SU-DHL-6 (cell line): ENCODE results near the gene MYADM.

Experiments used
- H2AFZ ChIP-seq: fragments of 200-600 bp; sonication (generic); 2 replicates; pipeline ENCODE4 v1.6.1; 2014; ENCODE audit warnings: low read depth, mild to moderate bottlenecking, moderate library complexity, mixed read lengths, antibody characterized with exemption, low read length; ENCODE audit not compliant: severe bottlenecking
- H3F3A ChIP-seq: fragments of 200-600 bp; shearing (Covaris generic); 2 replicates; pipeline ENCODE4 v1.6.0; 2016; ENCODE audit warnings: antibody characterized with exemption, mild to moderate bottlenecking; ENCODE audit not compliant: insufficient read depth
- H3K27ac ChIP-seq: fragments of 200-600 bp; sonication (generic); 2 replicates; pipeline ENCODE4 v1.5.1; 2016; ENCODE audit warnings: low read depth, mild to moderate bottlenecking, low read length, moderate library complexity, mixed read lengths
- H3K27me3 ChIP-seq: fragments of 200-600 bp; sonication (generic), shearing (Covaris generic); 2 replicates; pipeline ENCODE4 v1.6.0; 2014; ENCODE audit warnings: mild to moderate bottlenecking, low read length
- H3K36me3 ChIP-seq: fragments of 200-600 bp; sonication (generic); 2 replicates; pipeline ENCODE4 v1.6.1; 2014; ENCODE audit warnings: mild to moderate bottlenecking, low read length, mixed read lengths
- H3K4me2 ChIP-seq: fragments of 300-600, 200-600 bp; shearing (Covaris generic), sonication (generic); 2 replicates; pipeline ENCODE4 v1.6.0; 2014; ENCODE audit warnings: low read length, low read depth, mild to moderate bottlenecking; ENCODE audit not compliant: poor library complexity, severe bottlenecking
- H3K4me3 ChIP-seq: fragments of 200-600 bp; sonication (generic); 2 replicates; pipeline ENCODE4 v1.5.1; 2014; ENCODE audit warnings: antibody characterized with exemption, low read length, mild to moderate bottlenecking, mixed read lengths; ENCODE audit not compliant: insufficient read depth, poor library complexity, severe bottlenecking
- H3K79me2 ChIP-seq: fragments of 200-600 bp; sonication (generic); 2 replicates; pipeline ENCODE4 v1.6.1; 2014; ENCODE audit warnings: mild to moderate bottlenecking, low read length, moderate library complexity; ENCODE audit not compliant: insufficient read depth
- H3K9ac ChIP-seq: fragments of 200-600 bp; sonication (generic); 2 replicates; pipeline ENCODE4 v1.7.0; 2014; ENCODE audit warnings: mild to moderate bottlenecking, low read length
- H3K9me2 ChIP-seq: fragments of 200-600 bp; sonication (generic); replicated peaks from 2 replicates; pipeline ENCODE4 v1.6.1; 2014; ENCODE audit warnings: low read length; ENCODE audit not compliant: insufficient read depth
- H3K9me3 ChIP-seq: fragments of 200-600 bp; sonication (generic); 2 replicates; pipeline ENCODE4 v1.6.1; 2014; ENCODE audit warnings: low read length, mixed read lengths; ENCODE audit not compliant: insufficient read depth
- H4K20me1 ChIP-seq: fragments of 200-600 bp; sonication (generic); 2 replicates; pipeline ENCODE4 v1.6.1; 2014; ENCODE audit warnings: low read depth, mild to moderate bottlenecking, antibody characterized with exemption, low read length, moderate library complexity, mixed read lengths
- EZH2phosphoT487 ChIP-seq: fragments of 200-600 bp; sonication (generic), shearing (Covaris generic); conservative IDR thresholded peaks from 2 replicates; pipeline ENCODE4 v1.6.1; 2018; ENCODE audit warnings: mild to moderate bottlenecking, antibody characterized with exemption, low read length, moderate library complexity, mixed read lengths
- TF ChIP-seq, protein P1 (sequence below): fragments of 200-600 bp; sonication (generic); IDR thresholded peaks from one replicate; pipeline ENCODE4 v1.5.1; 2017; ENCODE audit warnings: antibody characterized with exemption, mild to moderate bottlenecking, low read length, moderate library complexity; ENCODE audit not compliant: insufficient read depth, poor library complexity, severe bottlenecking

MYADM gene

DNA sequence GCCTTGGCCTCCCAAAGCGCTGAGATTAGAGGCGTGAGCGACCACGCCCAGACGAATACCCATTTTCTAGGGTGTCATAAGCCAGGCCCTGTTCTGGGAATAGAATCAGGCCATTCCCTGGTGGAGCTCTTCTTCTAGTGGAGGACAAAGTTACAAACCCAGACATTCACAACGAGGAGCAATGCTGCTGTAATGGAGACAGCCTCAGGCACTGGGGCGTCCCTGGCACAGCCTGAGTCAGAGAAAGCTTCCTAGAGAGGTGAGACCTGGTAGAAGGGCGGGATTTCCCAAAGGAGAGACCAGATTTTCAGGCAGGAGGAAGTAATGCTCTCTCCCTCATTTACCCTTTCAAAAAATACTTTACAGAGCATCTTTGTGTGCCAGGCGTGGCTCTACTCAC lies 27.0 kb downstream of the MYADM start:
- no peak overlapping the region for H2AFZ ChIP-seq
- no peaks in the 10 kb centered on the region for H3K9me3 ChIP-seq
- no peaks in the 10 kb centered on the region for H3K9me2 ChIP-seq
- H3K36me3 ChIP-seq: no peaks in the 10 kb centered on the region
- H3F3A ChIP-seq: no peaks in the 10 kb centered on the region
- no peak for TF ChIP-seq EZH2phosphoT487
- TF ChIP-seq, protein P1, sequence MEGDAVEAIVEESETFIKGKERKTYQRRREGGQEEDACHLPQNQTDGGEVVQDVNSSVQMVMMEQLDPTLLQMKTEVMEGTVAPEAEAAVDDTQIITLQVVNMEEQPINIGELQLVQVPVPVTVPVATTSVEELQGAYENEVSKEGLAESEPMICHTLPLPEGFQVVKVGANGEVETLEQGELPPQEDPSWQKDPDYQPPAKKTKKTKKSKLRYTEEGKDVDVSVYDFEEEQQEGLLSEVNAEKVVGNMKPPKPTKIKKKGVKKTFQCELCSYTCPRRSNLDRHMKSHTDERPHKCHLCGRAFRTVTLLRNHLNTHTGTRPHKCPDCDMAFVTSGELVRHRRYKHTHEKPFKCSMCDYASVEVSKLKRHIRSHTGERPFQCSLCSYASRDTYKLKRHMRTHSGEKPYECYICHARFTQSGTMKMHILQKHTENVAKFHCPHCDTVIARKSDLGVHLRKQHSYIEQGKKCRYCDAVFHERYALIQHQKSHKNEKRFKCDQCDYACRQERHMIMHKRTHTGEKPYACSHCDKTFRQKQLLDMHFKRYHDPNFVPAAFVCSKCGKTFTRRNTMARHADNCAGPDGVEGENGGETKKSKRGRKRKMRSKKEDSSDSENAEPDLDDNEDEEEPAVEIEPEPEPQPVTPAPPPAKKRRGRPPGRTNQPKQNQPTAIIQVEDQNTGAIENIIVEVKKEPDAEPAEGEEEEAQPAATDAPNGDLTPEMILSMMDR: no peak
- no peak overlapping the region for H3K9ac ChIP-seq
- H3K27ac ChIP-seq: no peak overlapping the region
- H3K4me3 ChIP-seq: no peak overlapping the region
- no peaks in the 10 kb centered on the region for H4K20me1 ChIP-seq
- no peak overlapping the region for H3K4me2 ChIP-seq
- no peaks in the 10 kb centered on the region for H3K79me2 ChIP-seq
- H3K27me3 ChIP-seq: no peaks in the 10 kb centered on the region

DNA sequence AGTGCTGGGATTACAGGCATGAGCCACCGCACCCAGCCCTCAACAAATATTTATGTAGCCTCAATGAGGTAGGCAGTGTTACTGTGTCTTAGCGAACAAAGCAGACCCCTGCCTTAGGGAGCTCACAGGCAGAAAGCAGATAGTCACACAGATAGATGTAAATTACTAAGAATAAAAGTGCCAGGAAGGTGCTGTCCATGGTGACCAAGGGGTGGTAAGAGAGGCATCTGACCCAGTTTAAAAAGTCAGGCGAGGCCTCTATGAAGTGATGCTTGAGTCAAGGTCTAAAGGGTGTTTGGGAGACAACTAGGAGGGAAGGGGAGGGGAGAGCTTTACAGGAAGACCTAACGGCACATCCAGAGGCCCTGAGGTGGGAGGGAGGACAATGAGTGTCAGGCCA lies 29.0 kb downstream of the MYADM start:
- H3K27ac ChIP-seq: no peak overlapping the region
- no peaks in the 10 kb centered on the region for H3F3A ChIP-seq
- H3K9ac ChIP-seq: no peak overlapping the region
- H3K27me3 ChIP-seq: no peaks in the 10 kb centered on the region
- no peaks in the 10 kb centered on the region for H3K9me3 ChIP-seq
- H3K79me2 ChIP-seq: no peaks in the 10 kb centered on the region
- no peak overlapping the region for H3K4me3 ChIP-seq
- H4K20me1 ChIP-seq: no peaks in the 10 kb centered on the region
- H3K9me2 ChIP-seq: no peaks in the 10 kb centered on the region
- no peak overlapping the region for H3K4me2 ChIP-seq
- H2AFZ ChIP-seq: no peak overlapping the region
- H3K36me3 ChIP-seq: no peaks in the 10 kb centered on the region
- TF ChIP-seq EZH2phosphoT487: no peak
- TF ChIP-seq, protein P1: no peak

DNA sequence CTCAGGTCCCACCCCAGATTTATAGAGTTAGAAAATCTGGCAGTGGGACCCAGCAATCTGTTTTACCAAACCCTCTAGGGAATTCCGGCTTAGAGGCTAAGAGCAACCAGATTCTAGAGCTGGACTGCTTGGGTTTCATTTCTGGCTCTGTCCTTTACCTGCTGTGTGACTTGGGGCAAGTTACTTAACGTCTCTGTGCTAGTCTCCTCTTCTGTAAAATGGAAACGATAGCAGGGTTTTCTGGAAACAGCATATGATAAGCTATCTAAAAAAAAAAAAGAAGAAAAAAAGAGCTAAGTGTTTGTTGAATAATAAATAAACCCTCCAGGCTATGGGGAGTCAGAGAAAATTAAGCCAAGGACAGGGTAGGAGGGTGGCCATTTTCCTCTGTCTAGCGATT lies 29.8 kb downstream of the MYADM start:
- no peak overlapping the region for H3K9ac ChIP-seq
- H3K9me3 ChIP-seq: no peaks in the 10 kb centered on the region
- no peaks in the 10 kb centered on the region for H3F3A ChIP-seq
- H3K36me3 ChIP-seq: no peaks in the 10 kb centered on the region
- H3K27ac ChIP-seq: no peak overlapping the region
- no peaks in the 10 kb centered on the region for H3K79me2 ChIP-seq
- H3K4me3 ChIP-seq: no peak overlapping the region
- H2AFZ ChIP-seq: no peak overlapping the region
- H4K20me1 ChIP-seq: no peaks in the 10 kb centered on the region
- no peaks in the 10 kb centered on the region for H3K9me2 ChIP-seq
- no peaks in the 10 kb centered on the region for H3K27me3 ChIP-seq
- no peak overlapping the region for H3K4me2 ChIP-seq
- TF ChIP-seq EZH2phosphoT487: no peak
- TF ChIP-seq, protein P1: no peak
